Measurements from ENCODE around the gene BID. TPM values are rescaled to one million over a fixed set of nuclear protein-coding genes. Genes with fewer than 3 reads are reported as not detected.

BID gene
- total RNA-seq, 1 donor from 2014 or later: 41.5 TPM

- Histone ChIP-seq H3K27me3 (ENCODE audit: control insufficient read depth, insufficient read depth, low read length) (no peaks in the 10 kb centered on the region), H3K36me3 (ENCODE audit: control insufficient read depth, insufficient read depth, low read length) (no peaks in the 10 kb centered on the region), H3K4me3 (ENCODE audit: low read depth, low read length) (no peak overlapping the region)
- no peak for TF ChIP-seq CTCF (IDR thresholded peaks at IDR 0.05; ENCODE audit: insufficient read depth, low read length, poor library complexity, severe bottlenecking)
- DNase-seq (ENCODE audit: low read depth): no peak
Observed at GRCh38 chr22:17694193-17694592, 80.1 kb downstream of the BID start.

- H3K4me3 ChIP-seq (ENCODE audit: low read depth, low read length): no peak overlapping the region
- no peaks in the 10 kb centered on the region for H3K27me3 ChIP-seq (ENCODE audit: control insufficient read depth, insufficient read depth, low read length)
- TF ChIP-seq CTCF (IDR thresholded peaks at IDR 0.05; ENCODE audit: insufficient read depth, low read length, poor library complexity, severe bottlenecking): no peak
- H3K36me3 ChIP-seq (ENCODE audit: control insufficient read depth, insufficient read depth, low read length): peaks cover 1% of the 10 kb centered on the region
- no peak for DNase-seq (ENCODE audit: low read depth)
Observed at GRCh38 chr22:17692841-17693240, 81.4 kb downstream of the BID start.

GRCh38 chr22:17684245-17684644, 90.0 kb downstream of the BID start:
- TF ChIP-seq CTCF (IDR thresholded peaks at IDR 0.05; ENCODE audit: insufficient read depth, low read length, poor library complexity, severe bottlenecking): no peak
- H3K36me3 ChIP-seq (ENCODE audit: control insufficient read depth, insufficient read depth, low read length): peaks cover 1% of the 10 kb centered on the region
- H3K27me3 ChIP-seq (ENCODE audit: control insufficient read depth, insufficient read depth, low read length): no peaks in the 10 kb centered on the region
- H3K4me3 ChIP-seq (ENCODE audit: low read depth, low read length): no peak overlapping the region
- no peak for DNase-seq (ENCODE audit: low read depth)

Other genes with a start within 250 kb of the BID start
- 0.08 TPM in 1 of 2 replicates, not detected in the other for gene SLC25A18, start 211.0 kb downstream of the BID start, total RNA-seq
- gene ATP6V1E1, start 145.7 kb downstream of the BID start, total RNA-seq: 161 and 172 TPM in 2 replicates
- gene BCL2L13, start 135.7 kb downstream of the BID start, total RNA-seq: 55.2 and 58.4 TPM in 2 replicates

Measured in kidney epithelial cell (primary cell).